HG03159 (cell line): ENCODE measurements around the gene ELK3.

ENCODE experiments used
- ATAC-seq: cut with Tn5 transposase; IDR thresholded peaks from one replicate; pipeline ENCODE4 v1.9.1; 2021; ENCODE audit warnings: mild to moderate bottlenecking, moderate library complexity; ENCODE audit not compliant: unreplicated experiment

Gene ELK3

DNA sequence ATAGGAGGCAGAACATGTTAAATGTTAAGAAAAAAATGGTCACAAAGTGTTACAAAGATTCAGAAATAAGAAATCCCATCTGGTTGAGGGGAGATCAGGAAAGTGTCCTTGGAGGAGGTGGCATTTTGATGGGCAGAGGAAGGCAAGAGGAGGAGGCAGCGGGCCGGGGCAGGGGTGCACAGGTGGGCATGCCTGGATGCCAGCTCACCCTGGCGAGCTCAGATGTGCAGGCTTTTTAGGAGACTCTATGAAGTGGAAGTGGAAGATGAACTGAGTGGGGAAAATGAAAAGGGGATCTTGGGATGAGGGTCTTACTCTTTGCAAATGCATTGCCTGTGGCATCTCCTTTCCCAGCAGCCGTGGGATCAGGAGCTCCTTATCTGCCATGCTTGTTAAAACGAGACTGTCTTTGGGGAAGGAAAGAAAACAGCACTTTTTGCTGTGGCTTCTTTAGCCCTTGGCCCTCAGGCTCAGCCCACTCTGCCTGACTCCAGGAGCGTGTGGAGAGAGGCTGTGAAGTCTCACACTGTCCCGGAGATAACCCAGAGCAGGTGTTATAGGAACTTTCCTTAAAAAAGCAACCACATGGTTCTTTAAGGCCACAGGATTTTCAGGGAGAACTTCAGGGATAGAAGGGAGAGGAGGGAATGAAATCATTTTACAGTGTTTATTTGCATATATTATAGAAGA, 62.6 kb downstream of the ELK3 start:
- no peak for ATAC-seq

DNA sequence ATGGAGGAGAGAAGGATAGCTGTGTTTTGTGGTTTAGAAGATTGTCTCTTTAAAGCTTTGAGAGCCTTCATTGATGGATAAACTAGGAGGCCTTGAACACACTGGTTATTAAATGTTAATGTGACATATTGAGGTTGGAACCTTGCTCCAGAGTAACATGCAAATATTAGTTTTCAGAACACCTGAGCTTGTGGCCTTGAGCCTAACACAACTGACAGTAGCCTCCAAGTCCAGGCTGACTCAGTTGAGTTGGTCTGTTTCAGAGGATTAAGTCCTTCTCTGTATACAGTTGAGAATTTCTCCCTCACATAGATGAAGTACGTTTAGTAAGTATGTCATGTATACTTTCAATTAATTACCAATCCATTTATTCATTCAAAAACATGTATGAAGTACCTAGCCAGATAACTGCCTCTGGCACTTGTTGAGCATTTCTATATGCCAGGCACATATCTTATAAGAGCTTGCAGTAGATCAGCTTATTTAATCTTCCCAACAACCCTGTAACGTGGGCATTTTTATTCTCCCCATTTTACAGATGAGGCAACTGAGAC, 63.5 kb downstream of the ELK3 start:
- ATAC-seq: no peak

DNA sequence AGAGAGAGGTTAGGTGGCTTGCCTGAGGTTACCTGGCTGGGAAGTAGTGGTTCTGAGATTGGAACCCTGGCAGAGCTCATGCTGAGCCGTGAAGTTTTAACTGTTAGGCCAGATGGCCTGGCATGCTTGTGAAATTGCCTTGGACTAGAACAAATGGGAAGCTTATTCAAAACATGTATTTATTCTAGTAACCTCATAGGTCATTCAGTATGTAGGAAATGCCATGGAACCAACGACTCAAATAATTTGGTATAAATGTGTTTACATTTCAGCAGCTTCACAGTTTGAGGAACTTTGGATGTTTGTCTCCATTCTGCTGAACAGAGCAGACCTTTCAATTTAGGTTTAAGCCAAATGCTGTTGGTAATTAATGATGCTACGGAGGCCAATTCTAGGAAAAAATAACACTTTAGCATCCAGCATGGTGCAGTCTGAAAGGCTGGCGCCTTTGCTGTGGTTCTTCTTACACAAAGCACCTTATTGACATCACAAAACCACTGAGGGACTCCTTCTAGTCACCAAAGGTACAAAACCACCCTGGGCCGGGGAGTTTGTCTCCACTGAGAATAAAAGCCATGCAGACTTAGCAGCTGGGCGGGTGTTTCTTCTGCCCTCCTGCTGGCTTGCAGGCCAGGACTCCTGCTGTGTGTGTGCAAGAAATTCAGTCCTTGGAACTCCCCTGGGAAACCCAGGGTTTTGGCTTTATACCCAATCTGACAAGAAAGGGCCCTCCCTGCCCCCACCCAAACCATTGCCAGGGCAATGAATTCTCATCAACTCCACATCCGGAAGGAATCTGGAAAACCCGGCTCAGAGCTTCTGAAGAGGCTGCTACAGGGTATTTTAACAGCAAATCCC, 64.2 kb downstream of the ELK3 start:
- no peak for ATAC-seq

DNA sequence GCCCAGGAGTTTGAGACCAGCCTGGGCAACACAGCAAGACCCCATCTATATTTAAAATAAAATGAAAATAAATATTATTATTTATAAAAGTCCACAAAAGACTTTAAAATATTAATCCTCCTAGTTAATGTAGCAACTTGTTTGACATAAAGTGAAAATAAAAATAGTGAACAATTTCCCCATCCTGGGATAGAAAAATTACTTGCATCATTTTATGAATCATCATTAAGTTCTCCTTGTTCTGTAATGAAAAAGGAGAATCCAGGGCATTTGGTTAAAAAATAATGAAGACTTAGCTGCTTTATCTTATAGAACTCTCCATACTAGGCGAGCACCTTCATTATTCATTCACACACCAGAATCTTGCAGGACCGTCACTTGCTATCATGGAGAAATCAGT, 66.1 kb downstream of the ELK3 start:
- no peak for ATAC-seq

DNA sequence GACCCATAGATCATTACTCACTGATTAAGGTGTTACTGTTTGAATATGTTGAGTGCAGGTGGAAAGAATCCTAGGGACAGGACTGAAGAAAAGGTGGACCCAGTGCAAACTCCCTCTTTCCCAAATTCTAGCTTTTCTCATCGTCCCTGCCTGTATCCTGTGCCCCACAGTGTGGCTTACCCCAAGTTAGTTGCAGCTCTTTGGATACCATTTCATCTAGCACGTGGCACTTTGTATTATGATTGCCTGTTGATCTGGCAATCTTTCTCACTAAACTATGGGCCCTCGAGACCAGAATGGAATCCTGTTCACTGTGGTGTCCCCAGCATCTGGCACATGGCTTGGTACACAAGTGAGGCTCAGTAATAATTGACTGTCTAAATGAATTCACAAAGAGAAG, 66.5 kb downstream of the ELK3 start:
- no peak for ATAC-seq

- ATAC-seq: no peak
Measured at GRCh38 chr12:96261557-96261956, 67.4 kb downstream of the ELK3 start.

DNA sequence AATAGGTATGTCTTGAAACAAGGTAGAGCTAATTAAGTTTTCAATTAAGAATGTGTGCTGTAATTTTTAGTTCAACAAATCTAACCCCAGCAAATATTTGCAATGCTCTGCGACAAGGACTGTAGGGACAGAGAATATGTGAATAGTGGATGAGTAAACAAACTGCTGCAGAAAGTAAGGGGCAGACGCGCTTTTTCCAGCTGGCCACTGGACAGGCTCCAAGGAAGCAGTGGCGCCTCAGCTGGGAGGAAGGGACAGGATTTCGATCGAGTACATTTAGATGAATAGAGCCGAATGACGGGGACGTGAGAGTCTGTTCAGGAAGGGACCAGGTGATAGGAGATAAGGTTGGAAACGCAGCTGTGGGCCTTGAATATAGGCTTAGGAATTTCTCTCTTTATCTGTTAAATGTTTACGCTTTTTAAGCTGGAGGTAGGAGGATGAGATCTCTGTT, 69.3 kb downstream of the ELK3 start:
- no peak for ATAC-seq

DNA sequence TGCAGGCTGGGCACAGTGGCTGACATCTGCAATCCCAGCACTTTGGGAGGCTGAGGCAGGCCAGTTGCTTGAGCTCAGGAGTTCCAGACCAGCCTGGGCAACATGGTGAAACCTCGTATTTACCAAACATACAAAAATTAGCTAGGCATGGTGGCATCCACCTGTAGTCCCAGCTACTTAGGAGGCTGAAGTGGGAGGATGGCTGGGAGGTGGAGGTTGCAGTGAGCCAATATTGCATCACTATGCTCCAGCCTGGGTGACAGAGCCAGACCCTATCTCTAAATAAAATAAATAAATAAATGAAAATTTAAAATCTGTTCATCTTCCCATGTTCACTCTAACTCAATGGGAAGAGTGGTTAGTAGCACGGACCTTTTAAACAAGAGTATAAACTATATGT, 71.2 kb downstream of the ELK3 start:
- ATAC-seq: no peak

GRCh38 chr12:96265836-96266235, 71.7 kb downstream of the ELK3 start:
- ATAC-seq: no peak

- ATAC-seq: no peak
Measured at GRCh38 chr12:96266238-96266637, 72.1 kb downstream of the ELK3 start.

DNA sequence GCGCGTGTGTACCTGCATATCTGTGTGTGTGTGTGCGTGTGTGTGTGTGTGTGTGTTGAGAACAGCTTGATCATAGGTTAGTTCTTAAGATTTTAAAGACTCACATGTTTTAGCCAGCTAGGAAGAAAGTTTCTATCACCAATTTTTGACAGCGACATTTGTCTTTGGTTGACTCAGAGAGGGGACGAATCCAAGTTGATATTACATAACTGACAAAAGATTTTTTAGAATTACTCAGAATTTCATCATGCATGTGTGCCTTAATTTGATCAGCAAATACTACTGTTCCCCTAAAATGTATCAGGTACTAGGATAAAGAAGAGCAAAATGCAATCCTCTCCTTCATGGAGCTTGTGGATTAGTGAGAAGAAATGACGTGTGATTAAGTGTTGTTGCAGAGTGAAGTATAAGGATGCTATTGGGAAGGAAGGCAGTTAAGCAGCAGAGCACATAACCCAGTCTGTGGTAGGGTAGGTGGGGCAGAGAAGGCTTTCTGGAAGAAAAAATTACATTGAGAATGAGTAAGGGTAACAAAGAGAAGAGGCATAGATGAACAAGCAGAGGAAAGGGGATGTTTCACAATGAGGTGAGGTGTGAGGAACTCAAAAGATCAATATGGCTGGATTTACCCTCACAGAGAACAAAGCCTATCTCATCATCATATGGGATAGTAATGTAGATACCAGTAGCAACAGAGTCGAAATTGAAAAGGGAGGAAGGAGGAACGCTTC, 77.5 kb downstream of the ELK3 start:
- ATAC-seq: no peak

DNA sequence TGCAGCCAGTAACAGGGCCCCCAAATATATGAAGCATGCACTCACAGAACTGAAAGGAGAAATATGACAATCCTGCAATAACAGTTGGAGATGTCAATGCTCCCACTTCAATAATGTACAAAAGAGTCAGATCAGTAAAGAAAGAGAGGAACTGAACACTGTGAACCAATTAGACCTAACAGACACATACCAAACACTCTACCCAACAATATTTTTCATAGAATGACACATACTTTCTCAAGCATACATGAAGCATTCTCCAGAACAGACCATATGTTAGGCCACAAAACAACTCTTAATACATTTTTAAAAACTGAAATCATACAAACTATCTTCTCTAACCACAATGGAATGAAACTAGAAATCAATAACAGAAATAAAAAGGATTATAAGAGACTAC, 80.2 kb downstream of the ELK3 start:
- peak; percentile 83 for ATAC-seq

- no peak for ATAC-seq
Measured at GRCh38 chr12:96285158-96285557, 91.0 kb downstream of the ELK3 start.

GRCh38 chr12:96289067-96289466, 94.9 kb downstream of the ELK3 start:
- no peak for ATAC-seq

DNA sequence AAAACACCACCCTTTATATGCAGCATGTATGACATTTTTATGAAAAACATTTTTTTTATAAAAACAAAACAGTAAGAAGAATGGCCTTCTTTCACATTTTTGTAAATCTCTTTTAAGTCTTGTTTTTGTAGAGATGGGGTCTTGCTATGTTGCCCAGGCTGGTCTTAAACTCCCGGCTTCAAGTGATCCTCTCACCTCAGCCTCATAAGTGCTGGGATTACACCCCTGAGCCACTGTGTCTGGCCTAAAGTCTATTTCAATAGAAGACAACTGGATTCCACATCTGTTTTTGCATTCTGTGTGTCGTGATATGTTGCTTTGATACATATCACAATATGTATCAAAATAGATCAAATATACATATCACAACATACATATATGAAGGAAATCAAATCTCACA, 98.9 kb downstream of the ELK3 start:
- ATAC-seq: no peak

GRCh38 chr12:96294831-96295230, 100.7 kb downstream of the ELK3 start:
- ATAC-seq: no peak

DNA sequence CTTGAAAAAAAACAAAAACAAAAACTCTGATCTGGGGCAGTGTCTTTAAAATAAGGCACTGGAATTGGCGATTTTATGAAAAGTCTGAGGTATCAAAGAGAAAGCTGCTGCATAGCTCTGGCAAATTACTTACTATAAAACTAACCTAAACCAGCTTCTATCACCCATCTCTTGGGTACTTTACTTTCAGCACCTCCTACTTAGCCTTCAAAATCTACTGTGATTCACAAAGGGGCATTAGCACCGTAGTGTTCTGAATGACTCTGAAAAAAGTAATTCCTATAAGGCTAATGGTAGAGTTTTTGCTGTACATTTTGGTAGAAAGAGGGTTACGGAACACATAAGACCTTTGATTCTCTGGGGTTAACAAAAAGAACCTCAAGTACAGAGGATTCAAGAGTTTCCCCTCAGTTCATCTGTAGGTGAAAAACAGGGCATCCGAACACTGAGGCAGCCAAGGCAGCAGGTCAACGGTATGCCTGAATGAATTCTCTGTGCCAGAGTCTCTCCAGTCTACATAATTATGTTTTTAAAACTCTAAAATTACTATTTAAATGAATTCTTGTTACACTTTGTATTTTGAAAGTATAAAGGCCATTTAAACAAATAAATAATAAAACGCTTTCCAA, 101.5 kb downstream of the ELK3 start:
- no peak for ATAC-seq

- ATAC-seq: no peak
Measured at GRCh38 chr12:96297504-96297903, 103.3 kb downstream of the ELK3 start.

DNA sequence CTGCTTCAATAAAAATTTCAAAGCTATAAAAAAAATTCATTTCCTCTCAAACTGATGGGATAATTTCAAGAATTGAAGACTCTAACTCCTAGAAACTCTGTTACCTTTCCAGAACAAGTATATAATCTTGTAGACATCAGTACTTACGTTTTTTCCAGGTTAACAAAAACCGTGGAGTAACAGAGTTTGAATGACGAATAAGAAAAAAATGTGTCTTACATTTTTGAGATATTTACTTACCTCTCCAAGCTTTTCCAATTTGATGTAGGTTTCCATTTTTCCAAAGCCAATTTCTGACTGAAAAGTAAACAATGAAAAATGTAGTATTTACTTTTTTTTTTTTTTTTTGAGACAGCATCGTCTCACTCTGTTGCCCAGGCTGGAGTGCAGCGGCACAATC, 105.9 kb downstream of the ELK3 start:
- ATAC-seq: no peak

DNA sequence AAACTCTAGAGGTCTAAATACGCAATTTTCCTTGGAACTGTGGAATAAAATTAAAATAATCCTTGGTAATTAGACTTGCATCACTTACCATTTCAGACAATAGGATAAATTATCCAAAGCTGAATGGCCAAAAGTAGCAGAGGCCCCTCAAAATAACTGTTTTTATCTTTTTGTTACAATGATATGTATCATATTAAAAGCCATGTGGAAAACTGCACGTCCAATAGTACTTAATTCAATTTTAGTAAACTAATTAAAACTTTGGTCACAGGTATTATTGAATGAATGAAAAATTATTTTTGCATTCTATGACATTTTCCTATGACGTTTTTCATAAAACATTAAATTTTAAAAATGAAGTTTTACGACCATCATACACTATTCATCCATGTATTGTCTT, 107.6 kb downstream of the ELK3 start:
- ATAC-seq: no peak
